ENCODE results near the gene MAFG.

The MAFG gene

GRCh38 chr17:81898029-81898866 is 29.3 kb downstream of the MAFG start:
- FAIRE-seq (no peak), DNase-seq (ENCODE audit: insufficient read length, low spot score) (no peak)
- TF ChIP-seq PAX5 (IDR thresholded peaks at IDR 0.05; ENCODE audit: insufficient read depth, low read length, severe bottlenecking) (no peak), TAF1 (IDR thresholded peaks at IDR 0.05; ENCODE audit: low read depth, low read length) (no peak), POLR2A (IDR thresholded peaks at IDR 0.05; ENCODE audit: low read depth, low read length) (no peak), SPI1 (IDR thresholded peaks at IDR 0.05; ENCODE audit: low read depth, low read length) (no peak), POLR2AphosphoS5 (IDR thresholded peaks at IDR 0.05; ENCODE audit: low read depth, low read length) (no peak), POU2F2 (IDR thresholded peaks at IDR 0.05; ENCODE audit: low read depth, low read length) (no peak)

DNA sequence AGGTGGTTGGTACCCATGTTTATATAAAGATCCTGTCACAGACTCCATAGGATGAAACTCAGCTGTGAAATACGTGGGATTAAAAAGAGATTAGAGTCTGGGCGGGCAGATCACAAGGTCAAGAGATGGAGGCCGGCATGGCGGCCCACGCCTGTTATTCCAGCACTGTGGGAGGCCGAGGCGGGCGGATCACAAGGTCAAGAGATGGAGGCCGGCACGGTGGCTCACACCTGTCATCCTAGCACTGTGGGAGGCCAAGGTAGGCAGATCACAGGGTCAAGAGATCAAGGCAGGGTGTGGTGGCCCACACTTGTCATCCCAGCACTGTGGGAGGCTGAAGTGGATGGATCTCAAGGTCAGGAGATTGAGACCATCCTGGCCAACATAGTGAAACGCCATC is 32.1 kb downstream of the MAFG start:
- no peak for FAIRE-seq
- no peak for DNase-seq (ENCODE audit: insufficient read length, low spot score)

DNA sequence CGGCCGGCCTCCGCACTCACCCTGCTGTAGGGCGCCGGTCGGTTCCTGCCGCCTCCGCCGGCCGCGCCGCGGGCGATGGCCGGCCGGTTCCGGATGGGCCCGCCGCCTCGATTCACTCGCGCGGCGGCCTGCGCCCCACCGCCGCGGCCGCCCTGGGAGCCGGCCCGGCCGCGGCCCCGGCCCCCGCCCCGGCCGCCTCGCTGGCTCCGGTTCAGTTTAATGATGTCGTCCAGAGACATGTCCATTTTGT is 36.3 kb downstream of the MAFG start:
- DNase-seq (ENCODE audit: insufficient read length, low spot score) = no peak
- FAIRE-seq = no peak

More for the DNA sequence above, 32.1 kb downstream of the MAFG start:
- TF ChIP-seq POU2F2 (IDR thresholded peaks at IDR 0.05; ENCODE audit: low read depth, low read length) (no peak), PAX5 (IDR thresholded peaks at IDR 0.05; ENCODE audit: insufficient read depth, low read length, severe bottlenecking) (no peak), SPI1 (IDR thresholded peaks at IDR 0.05; ENCODE audit: low read depth, low read length) (no peak), POLR2AphosphoS5 (IDR thresholded peaks at IDR 0.05; ENCODE audit: low read depth, low read length) (no peak), POLR2A (IDR thresholded peaks at IDR 0.05; ENCODE audit: low read depth, low read length) (no peak), TAF1 (IDR thresholded peaks at IDR 0.05; ENCODE audit: low read depth, low read length) (no peak)

DNA sequence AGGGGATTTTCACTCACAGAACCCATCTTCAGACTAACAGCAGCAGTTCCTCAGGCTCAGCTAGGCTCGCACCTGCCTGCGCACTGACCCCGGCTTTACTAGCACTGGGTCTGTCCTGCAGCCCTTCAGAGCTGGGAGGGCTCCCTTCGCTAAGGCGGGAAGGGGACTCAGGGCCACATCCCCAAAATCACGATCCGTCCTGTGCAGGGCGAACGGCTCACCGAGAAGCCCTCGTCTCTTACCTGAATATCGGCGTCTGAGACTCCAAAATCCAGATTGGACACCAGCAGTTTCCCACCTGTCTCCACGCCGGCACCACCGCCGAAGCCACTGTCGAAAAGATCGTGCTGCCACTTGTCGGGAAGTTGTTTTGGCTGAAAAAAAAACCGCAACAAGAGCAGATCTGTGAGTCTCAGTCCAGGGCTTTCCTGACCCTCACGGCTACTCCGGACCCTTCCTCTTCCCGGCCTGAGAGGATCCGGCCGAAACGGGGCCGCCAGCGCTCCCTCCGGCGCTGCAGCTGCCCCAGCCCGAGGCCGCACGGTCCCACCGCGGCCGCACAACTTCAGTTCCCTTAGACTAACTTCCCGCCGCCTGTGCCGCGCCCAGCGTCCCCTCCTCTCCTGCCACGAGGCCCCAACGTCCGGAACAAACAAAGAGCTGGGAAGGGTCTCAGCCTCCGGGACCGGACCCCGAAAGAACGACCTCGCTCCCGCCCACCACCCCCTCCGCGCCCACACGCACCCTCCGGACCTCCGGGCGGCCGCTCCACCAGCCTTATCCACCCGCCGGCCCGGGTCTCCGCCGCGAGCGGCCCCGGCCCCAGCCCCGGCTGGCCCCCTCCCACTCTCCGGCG is 36.9 kb downstream of the MAFG start:
- FAIRE-seq = no peak
- TF ChIP-seq POU2F2 (IDR thresholded peaks at IDR 0.05; ENCODE audit: low read depth, low read length) (no peak), SPI1 (IDR thresholded peaks at IDR 0.05; ENCODE audit: low read depth, low read length) (no peak), POLR2AphosphoS5 (IDR thresholded peaks at IDR 0.05; ENCODE audit: low read depth, low read length) (0 out of 2 replicates have a peak, but pooled peaks have one; percentile 18), TAF1 (IDR thresholded peaks at IDR 0.05; ENCODE audit: low read depth, low read length) (no peak)
- DNase-seq (ENCODE audit: insufficient read length, low spot score) = no peak

More for the DNA sequence above, 36.3 kb downstream of the MAFG start:
- no peak for TF ChIP-seq POLR2A (IDR thresholded peaks at IDR 0.05; ENCODE audit: low read depth, low read length)
- no peak for TF ChIP-seq POLR2AphosphoS5 (IDR thresholded peaks at IDR 0.05; ENCODE audit: low read depth, low read length)
- no peak for TF ChIP-seq POU2F2 (IDR thresholded peaks at IDR 0.05; ENCODE audit: low read depth, low read length)
- TF ChIP-seq PAX5 (IDR thresholded peaks at IDR 0.05; ENCODE audit: insufficient read depth, low read length, severe bottlenecking) = no peak

DNA sequence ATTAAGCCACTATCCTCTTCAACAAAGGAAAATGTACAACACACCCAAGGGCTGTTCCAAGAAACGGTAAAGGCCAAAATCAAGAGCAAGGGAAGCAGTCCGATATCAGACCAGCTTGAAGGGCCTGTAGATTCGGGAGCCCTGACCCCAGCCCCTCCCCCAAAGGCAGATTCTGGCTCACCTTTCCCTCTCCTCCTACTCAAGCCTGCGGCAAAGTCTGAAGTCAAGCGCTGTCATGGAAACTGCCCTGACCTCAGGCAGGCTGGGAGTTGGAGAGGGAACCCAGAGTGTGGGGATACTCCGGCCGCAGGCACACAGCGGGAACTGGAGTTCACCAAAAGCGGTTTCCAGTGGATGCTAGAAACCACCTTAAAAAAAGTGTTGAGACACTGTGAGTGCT is 37.9 kb downstream of the MAFG start:
- DNase-seq (ENCODE audit: insufficient read length, low spot score) = no peak
- FAIRE-seq = no peak
- TF ChIP-seq POLR2A (IDR thresholded peaks at IDR 0.05; ENCODE audit: low read depth, low read length) = no peak
- no peak for TF ChIP-seq PAX5 (IDR thresholded peaks at IDR 0.05; ENCODE audit: insufficient read depth, low read length, severe bottlenecking)
- no peak for TF ChIP-seq SPI1 (IDR thresholded peaks at IDR 0.05; ENCODE audit: low read depth, low read length)

- FAIRE-seq (no peak), DNase-seq (ENCODE audit: insufficient read length, low spot score) (no peak)
- TF ChIP-seq PAX5 (IDR thresholded peaks at IDR 0.05; ENCODE audit: insufficient read depth, low read length, severe bottlenecking) (no peak), POU2F2 (IDR thresholded peaks at IDR 0.05; ENCODE audit: low read depth, low read length) (no peak)
Measured at GRCh38 chr17:81888988-81889595, 38.4 kb downstream of the MAFG start.

- TF ChIP-seq POU2F2 (IDR thresholded peaks at IDR 0.05; ENCODE audit: low read depth, low read length) (no peak), TAF1 (IDR thresholded peaks at IDR 0.05; ENCODE audit: low read depth, low read length) (no peak), PAX5 (IDR thresholded peaks at IDR 0.05; ENCODE audit: insufficient read depth, low read length, severe bottlenecking) (no peak), SPI1 (IDR thresholded peaks at IDR 0.05; ENCODE audit: low read depth, low read length) (no peak), POLR2AphosphoS5 (IDR thresholded peaks at IDR 0.05; ENCODE audit: low read depth, low read length) (no peak), POLR2A (IDR thresholded peaks at IDR 0.05; ENCODE audit: low read depth, low read length) (no peak)
- FAIRE-seq (no peak), DNase-seq (ENCODE audit: insufficient read length, low spot score) (no peak)
Measured at GRCh38 chr17:81888105-81888987, 39.2 kb downstream of the MAFG start.

GRCh38 chr17:81885869-81886548 is 41.5 kb downstream of the MAFG start:
- FAIRE-seq (no peak), DNase-seq (ENCODE audit: insufficient read length, low spot score) (no peak)
- TF ChIP-seq POU2F2 (IDR thresholded peaks at IDR 0.05; ENCODE audit: low read depth, low read length) = no peak
- peak; percentile 38; the same call in 1 of the 2 replicates for TF ChIP-seq POLR2A (IDR thresholded peaks at IDR 0.05; ENCODE audit: low read depth, low read length)
- TF ChIP-seq POLR2AphosphoS5 (IDR thresholded peaks at IDR 0.05; ENCODE audit: low read depth, low read length) = peak; percentile 41
- TF ChIP-seq PAX5 (IDR thresholded peaks at IDR 0.05; ENCODE audit: insufficient read depth, low read length, severe bottlenecking) = no peak
- no peak for TF ChIP-seq TAF1 (IDR thresholded peaks at IDR 0.05; ENCODE audit: low read depth, low read length)
- TF ChIP-seq SPI1 (IDR thresholded peaks at IDR 0.05; ENCODE audit: low read depth, low read length) = no peak

All from GM12891 (cell line).